ENCODE data around the gene CLN5.

Gene CLN5

DNA sequence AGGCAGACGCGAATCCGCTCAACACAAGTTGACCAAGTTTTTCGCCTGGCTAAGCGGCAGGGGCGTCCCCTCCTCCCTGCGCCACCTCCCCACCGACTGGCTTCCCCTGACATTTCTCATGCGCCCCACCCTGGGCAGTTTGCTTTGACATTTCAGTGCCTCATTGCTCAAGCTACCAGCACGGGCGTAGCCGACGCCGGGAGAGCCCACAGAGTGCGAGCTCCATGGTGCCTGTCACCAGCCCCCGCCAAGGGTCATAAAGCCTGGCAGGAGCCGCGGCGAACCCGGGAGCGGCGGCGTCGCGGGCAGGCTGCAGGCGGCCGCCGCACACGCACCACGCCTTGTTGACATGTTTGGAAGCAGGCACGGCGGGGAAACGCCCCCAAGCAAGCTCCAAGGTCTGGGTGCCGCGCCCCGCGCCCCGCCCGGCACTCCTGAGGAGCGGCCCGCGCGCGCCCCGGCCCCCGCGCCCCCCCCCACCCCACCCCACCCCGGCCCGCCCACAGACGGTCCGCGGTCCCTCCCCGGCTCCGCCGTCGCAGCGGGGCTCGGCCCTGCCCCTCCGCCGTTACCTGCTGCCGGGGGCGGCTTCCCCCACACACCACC is 34.5 kb downstream of the CLN5 start:
- peaks cover 51% of the 10 kb centered on the region for H3K79me2 ChIP-seq (ENCODE audit: insufficient read depth, low read length)
- H2AFZ ChIP-seq (ENCODE audit: low read depth, low read length, severe bottlenecking) = peak overlapping the region; percentile 96
- no peaks in the 10 kb centered on the region for H3K9me2 ChIP-seq (replicated peaks; ENCODE audit: insufficient read depth, low read length)
- H3K27me3 ChIP-seq (ENCODE audit: low read length) = no peaks in the 10 kb centered on the region
- peak overlapping the region; percentile 98 for H3K9ac ChIP-seq (ENCODE audit: low read length)
- TF ChIP-seq, protein P1, sequence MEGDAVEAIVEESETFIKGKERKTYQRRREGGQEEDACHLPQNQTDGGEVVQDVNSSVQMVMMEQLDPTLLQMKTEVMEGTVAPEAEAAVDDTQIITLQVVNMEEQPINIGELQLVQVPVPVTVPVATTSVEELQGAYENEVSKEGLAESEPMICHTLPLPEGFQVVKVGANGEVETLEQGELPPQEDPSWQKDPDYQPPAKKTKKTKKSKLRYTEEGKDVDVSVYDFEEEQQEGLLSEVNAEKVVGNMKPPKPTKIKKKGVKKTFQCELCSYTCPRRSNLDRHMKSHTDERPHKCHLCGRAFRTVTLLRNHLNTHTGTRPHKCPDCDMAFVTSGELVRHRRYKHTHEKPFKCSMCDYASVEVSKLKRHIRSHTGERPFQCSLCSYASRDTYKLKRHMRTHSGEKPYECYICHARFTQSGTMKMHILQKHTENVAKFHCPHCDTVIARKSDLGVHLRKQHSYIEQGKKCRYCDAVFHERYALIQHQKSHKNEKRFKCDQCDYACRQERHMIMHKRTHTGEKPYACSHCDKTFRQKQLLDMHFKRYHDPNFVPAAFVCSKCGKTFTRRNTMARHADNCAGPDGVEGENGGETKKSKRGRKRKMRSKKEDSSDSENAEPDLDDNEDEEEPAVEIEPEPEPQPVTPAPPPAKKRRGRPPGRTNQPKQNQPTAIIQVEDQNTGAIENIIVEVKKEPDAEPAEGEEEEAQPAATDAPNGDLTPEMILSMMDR (IDR thresholded peaks at IDR 0.05; ENCODE audit: insufficient read depth, low read length, poor library complexity, severe bottlenecking) = no peak
- TF ChIP-seq EZH2phosphoT487 (conservative IDR thresholded peaks at IDR 0.05; ENCODE audit: low read length) = no peak
- H4K20me1 ChIP-seq (ENCODE audit: low read depth, low read length) = peaks cover 19% of the 10 kb centered on the region
- peak overlapping the region; percentile 99 for H3K4me2 ChIP-seq (ENCODE audit: low read depth, low read length, poor library complexity, severe bottlenecking)
- peak overlapping the region; percentile 92 for H3K27ac ChIP-seq (ENCODE audit: low read depth, low read length)
- peak overlapping the region; percentile 98 for H3K4me3 ChIP-seq (ENCODE audit: insufficient read depth, low read length, poor library complexity, severe bottlenecking)
- H3F3A ChIP-seq (ENCODE audit: insufficient read depth) = no peaks in the 10 kb centered on the region; the same call in none of the 2 replicates
- H3K9me3 ChIP-seq (ENCODE audit: insufficient read depth, low read length) = no peaks in the 10 kb centered on the region
- 0 out of 2 replicates have a peak, but pooled peaks cover 5% of the 10 kb centered on the region for H3K36me3 ChIP-seq (ENCODE audit: low read length)

DNA sequence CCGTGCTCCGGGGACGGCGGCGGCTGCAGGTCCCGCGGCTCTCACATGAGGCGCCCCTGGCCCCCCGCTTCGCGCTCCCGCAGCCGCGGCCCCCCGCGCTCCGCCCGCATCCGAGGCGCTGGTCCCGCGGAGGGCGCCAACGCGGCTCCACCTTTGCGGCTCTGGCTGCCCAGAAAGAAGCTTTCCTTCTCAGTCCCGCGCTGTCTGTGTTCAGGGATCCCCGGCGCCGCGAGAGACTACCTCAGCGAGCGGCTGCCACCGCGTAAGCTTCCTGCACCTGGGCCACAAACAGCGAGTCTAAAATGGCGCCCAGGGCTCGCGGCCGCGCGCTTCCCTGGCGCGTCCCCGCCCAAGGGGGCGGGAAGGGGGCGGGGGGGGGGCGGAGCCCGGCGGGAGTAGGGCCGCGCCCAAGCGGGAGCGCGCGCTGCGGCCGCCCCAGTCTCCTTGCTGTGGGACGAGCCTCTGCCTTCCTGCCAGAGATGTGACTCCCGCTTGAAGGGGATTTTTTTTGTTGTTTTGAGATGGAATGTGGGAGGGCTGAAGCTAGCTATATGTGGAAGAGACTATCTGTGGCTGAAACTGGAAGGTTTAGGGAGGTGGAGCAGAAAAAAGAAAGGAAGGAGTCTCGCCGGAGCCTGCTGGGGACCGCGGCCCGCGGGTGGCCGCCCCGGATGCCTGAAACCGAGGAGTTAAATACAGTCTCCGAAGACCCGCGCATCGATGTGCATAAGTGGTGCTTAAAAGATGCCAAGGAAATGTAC is 35.2 kb downstream of the CLN5 start, which contains the start of gene FBXL3:
Gene FBXL3, minus strand, starts transcription at position 299 of the 761 bp plus-strand sequence. CDS start 5,299 bp downstream, outside the sequence.
- Histone ChIP-seq H3K4me2 (ENCODE audit: low read depth, low read length, poor library complexity, severe bottlenecking) (peak within 1 kb of the TSS; percentile 99), H3K27me3 (ENCODE audit: low read length) (no peaks in the 10 kb centered on the region), H3K27ac (ENCODE audit: low read depth, low read length) (peak within 1 kb of the TSS; percentile 92), H4K20me1 (ENCODE audit: low read depth, low read length) (peaks cover 19% of the 10 kb centered on the region), H3K4me3 (ENCODE audit: insufficient read depth, low read length, poor library complexity, severe bottlenecking) (peak within 1 kb of the TSS; percentile 98), H3K9me3 (ENCODE audit: insufficient read depth, low read length) (no peaks in the 10 kb centered on the region), H3K9me2 (replicated peaks; ENCODE audit: insufficient read depth, low read length) (no peaks in the 10 kb centered on the region), H3K9ac (ENCODE audit: low read length) (peak within 1 kb of the TSS; percentile 98), H3F3A (ENCODE audit: insufficient read depth) (no peaks in the 10 kb centered on the region; the same call in none of the 2 replicates), H2AFZ (ENCODE audit: low read depth, low read length, severe bottlenecking) (peak within 1 kb of the TSS; percentile 98), H3K79me2 (ENCODE audit: insufficient read depth, low read length) (peaks cover 44% of the 10 kb centered on the region), H3K36me3 (ENCODE audit: low read length) (0 out of 2 replicates have a peak, but pooled peaks cover 5% of the 10 kb centered on the region)
- TF ChIP-seq EZH2phosphoT487 (conservative IDR thresholded peaks at IDR 0.05; ENCODE audit: low read length) = no peak
- TF ChIP-seq, protein P1 (IDR thresholded peaks at IDR 0.05; ENCODE audit: insufficient read depth, low read length, poor library complexity, severe bottlenecking) = no peak

DNA sequence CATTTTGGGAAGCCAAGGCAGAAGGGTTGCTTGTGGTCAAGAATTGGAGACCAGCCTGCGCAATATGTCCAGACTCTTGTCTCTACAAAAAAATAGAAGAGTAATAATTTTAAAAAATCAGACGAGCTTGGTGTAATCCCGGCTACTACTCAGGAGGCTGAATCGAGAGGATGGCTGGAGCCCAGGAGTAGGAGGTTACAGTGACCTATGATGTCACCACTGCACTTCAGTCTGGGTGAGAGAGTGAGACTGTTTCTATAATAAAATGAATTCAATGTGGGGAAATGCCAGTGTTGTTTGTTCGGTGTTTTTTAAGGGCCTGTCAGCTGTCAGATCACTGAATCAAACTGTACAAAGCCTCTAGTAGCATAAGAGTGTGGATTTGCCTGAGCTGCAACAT is 36.3 kb downstream of the CLN5 start:
- peak overlapping the region; percentile 88 for H3K4me2 ChIP-seq (ENCODE audit: low read depth, low read length, poor library complexity, severe bottlenecking)
- no peak overlapping the region for H3K4me3 ChIP-seq (ENCODE audit: insufficient read depth, low read length, poor library complexity, severe bottlenecking)
- peak overlapping the region; percentile 98 for H2AFZ ChIP-seq (ENCODE audit: low read depth, low read length, severe bottlenecking)
- H3K79me2 ChIP-seq (ENCODE audit: insufficient read depth, low read length) = peaks cover 32% of the 10 kb centered on the region
- TF ChIP-seq, protein P1 (IDR thresholded peaks at IDR 0.05; ENCODE audit: insufficient read depth, low read length, poor library complexity, severe bottlenecking) = no peak
- no peak for TF ChIP-seq EZH2phosphoT487 (conservative IDR thresholded peaks at IDR 0.05; ENCODE audit: low read length)
- H3K36me3 ChIP-seq (ENCODE audit: low read length) = 0 out of 2 replicates have a peak, but pooled peaks cover 5% of the 10 kb centered on the region
- no peaks in the 10 kb centered on the region; the same call in none of the 2 replicates for H3F3A ChIP-seq (ENCODE audit: insufficient read depth)
- H3K27me3 ChIP-seq (ENCODE audit: low read length) = no peaks in the 10 kb centered on the region
- no peaks in the 10 kb centered on the region for H3K9me2 ChIP-seq (replicated peaks; ENCODE audit: insufficient read depth, low read length)
- no peaks in the 10 kb centered on the region for H3K9me3 ChIP-seq (ENCODE audit: insufficient read depth, low read length)
- H4K20me1 ChIP-seq (ENCODE audit: low read depth, low read length) = peaks cover 11% of the 10 kb centered on the region
- H3K9ac ChIP-seq (ENCODE audit: low read length) = no peak overlapping the region
- no peak overlapping the region for H3K27ac ChIP-seq (ENCODE audit: low read depth, low read length)

Measured in SU-DHL-6 (cell line).